Caco-2 (cell line): ENCODE data around the gene TNRC6A. TPM values are rescaled to one million over a fixed set of nuclear protein-coding genes. Genes with fewer than 3 reads are reported as not detected.

Experiments used
- BruUV-seq: library from RNA; stranded (reverse); fragments of 400-500 nt; replicated peaks from 2 replicates; lab custom pipeline; 2021; lab: Mats Ljungman, UMichigan
- CTCF ChIA-PET: fragments of 300-600 bp; sonication (Branson Sonifier 250); formaldehyde crosslinking; loops from one replicate; lab custom pipeline; 2022; ENCODE audit warnings: antibody characterized with exemption; lab: Charles Lee
- POLR2A ChIA-PET: fragments of 300-600 bp; sonication (Branson Sonifier 250); formaldehyde crosslinking; loops from one replicate; lab custom pipeline; 2022; ENCODE audit warnings: antibody characterized with exemption; lab: Charles Lee
- DNase-seq, 2 experiments: peaks; one replicate each; pipeline versions ENCODE4 v3.0.0 to v3.0.0-alpha.2; 2020 to 2022
- H3K27me3 ChIP-seq: replicated peaks from 2 replicates; pipeline ENCODE4 v1.6.0; 2011; ENCODE audit warnings: low read length; ENCODE audit not compliant: control insufficient read depth, insufficient read depth
- H3K36me3 ChIP-seq: 2 replicates; pipeline ENCODE4 v1.5.1; 2011; ENCODE audit warnings: low read length; ENCODE audit not compliant: control insufficient read depth, insufficient read depth
- H3K4me1 ChIP-seq: fragments of 250-450 bp; sonication (Bioruptor Pico); 2 replicates; pipeline ENCODE4 v1.5.1; 2020; ENCODE audit warnings: mild to moderate bottlenecking
- H3K4me3 ChIP-seq: 2 replicates; pipeline ENCODE4 v1.5.1; 2011; ENCODE audit warnings: low read depth, mild to moderate bottlenecking, control low read depth, low read length
- H3K9me3 ChIP-seq: fragments of 250-450 bp; sonication (Bioruptor Pico); 2 replicates; pipeline ENCODE4 v1.5.1; 2020; ENCODE audit warnings: mild to moderate bottlenecking, moderate library complexity
- H3K27ac Mint-ChIP-seq: one replicate; pipeline ENCODE4 v1.8.0; 2022; ENCODE audit warnings: mixed read lengths; ENCODE audit not compliant: unreplicated experiment
- H3K27me3 Mint-ChIP-seq: one replicate; pipeline ENCODE4 v1.8.0; 2022; ENCODE audit warnings: mixed read lengths; ENCODE audit not compliant: insufficient read depth, unreplicated experiment
- H3K36me3 Mint-ChIP-seq: one replicate; pipeline ENCODE4 v1.8.0; 2022; ENCODE audit warnings: mild to moderate bottlenecking, mixed read lengths; ENCODE audit not compliant: insufficient read depth, unreplicated experiment
- H3K4me1 Mint-ChIP-seq: one replicate; pipeline ENCODE4 v1.8.0; 2022; ENCODE audit warnings: low read depth, mixed read lengths; ENCODE audit not compliant: unreplicated experiment
- H3K4me3 Mint-ChIP-seq: one replicate; pipeline ENCODE4 v1.8.0; 2022; ENCODE audit warnings: mild to moderate bottlenecking, moderate library complexity, mixed read lengths; ENCODE audit not compliant: unreplicated experiment
- H3K9me3 Mint-ChIP-seq: one replicate; pipeline ENCODE4 v1.8.0; 2022; ENCODE audit warnings: mixed read lengths; ENCODE audit not compliant: unreplicated experiment
- CTCF ChIP-seq, 2 experiments: fragments of 200-600 bp in 1 of 2; IDR thresholded peaks; 1 replicate in 1 of 2; 2 replicates in 1 of 2; pipeline versions ENCODE4 v1.5.1 to v1.8.0; 2011 to 2022; ENCODE audit warnings: antibody characterized with exemption in 1 of 2, control low read depth in 1 of 2, inconsistent platforms in 1 of 2, low read depth in 1 of 2, low read length in 1 of 2, mild to moderate bottlenecking in 1 of 2, moderate library complexity in 1 of 2; ENCODE audit not compliant: insufficient read depth in 1 of 2, severe bottlenecking in 1 of 2, unreplicated experiment in 1 of 2
- intact Hi-C: fragments of 100-400 bp; cut with micrococcal nuclease; formaldehyde crosslinking; loops from one replicate; pipeline ENCODE4 v1.10.0; 2022; ENCODE audit not compliant: unreplicated experiment
- total RNA-seq: library from RNA; stranded (reverse); gene quantifications from 2 replicates; pipeline ENCODE4 v1.2.3, GENCODE V29; 2022

Gene TNRC6A
- total RNA-seq, 1 experiment from 2014 or later, result 43.7 TPM

DNA sequence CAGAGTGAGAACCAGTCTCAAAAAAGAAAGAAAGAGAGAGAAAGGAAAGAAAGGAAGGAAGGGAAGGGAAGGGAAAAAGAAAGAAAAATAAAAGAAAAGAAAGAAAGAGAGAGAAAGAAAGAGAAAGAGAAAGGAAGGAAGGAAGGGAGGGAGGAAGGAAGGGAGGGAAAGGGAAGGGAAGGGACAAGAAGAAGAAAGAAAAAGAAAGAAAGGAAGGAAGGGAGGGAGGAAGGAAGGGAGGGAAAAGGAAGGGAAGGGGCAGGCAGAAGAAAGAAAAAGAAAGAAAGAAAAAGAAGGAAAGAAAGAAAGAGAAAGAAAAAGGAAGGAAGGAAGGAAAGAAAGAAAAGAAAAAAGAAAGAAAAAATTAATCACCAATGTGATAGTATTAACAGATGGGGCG is 132.0 kb downstream of the TNRC6A start:
- no peaks in the 10 kb centered on the region for H3K9me3 ChIP-seq
- H3K27me3 ChIP-seq, result no peaks in the 10 kb centered on the region
- intact Hi-C loops, result no loop called here
- no TSS peak for BruUV-seq
- ChIA-PET CTCF (no interaction called here), POLR2A (no interaction called here)
- TF ChIP-seq CTCF (IDR thresholded peaks at IDR 0.05; ENCODE audit: insufficient read depth in 1 of 2, low read depth in 1 of 2, low read length in 1 of 2, severe bottlenecking in 1 of 2, unreplicated experiment in 1 of 2), result no peak
- H3K9me3 Mint-ChIP-seq, result peaks cover 17% of the 10 kb centered on the region
- H3K4me3 Mint-ChIP-seq, result no peak overlapping the region
- no peak overlapping the region for H3K27ac Mint-ChIP-seq
- H3K36me3 Mint-ChIP-seq, result no peaks in the 10 kb centered on the region
- H3K36me3 ChIP-seq, result no peaks in the 10 kb centered on the region
- 0 out of 2 replicates have a peak, but pooled peaks cover 3% of the 10 kb centered on the region for H3K4me1 ChIP-seq
- H3K27me3 Mint-ChIP-seq, result no peaks in the 10 kb centered on the region
- H3K4me3 ChIP-seq, result no peak overlapping the region
- DNase-seq, result no peak
- H3K4me1 Mint-ChIP-seq, result no peaks in the 10 kb centered on the region

DNA sequence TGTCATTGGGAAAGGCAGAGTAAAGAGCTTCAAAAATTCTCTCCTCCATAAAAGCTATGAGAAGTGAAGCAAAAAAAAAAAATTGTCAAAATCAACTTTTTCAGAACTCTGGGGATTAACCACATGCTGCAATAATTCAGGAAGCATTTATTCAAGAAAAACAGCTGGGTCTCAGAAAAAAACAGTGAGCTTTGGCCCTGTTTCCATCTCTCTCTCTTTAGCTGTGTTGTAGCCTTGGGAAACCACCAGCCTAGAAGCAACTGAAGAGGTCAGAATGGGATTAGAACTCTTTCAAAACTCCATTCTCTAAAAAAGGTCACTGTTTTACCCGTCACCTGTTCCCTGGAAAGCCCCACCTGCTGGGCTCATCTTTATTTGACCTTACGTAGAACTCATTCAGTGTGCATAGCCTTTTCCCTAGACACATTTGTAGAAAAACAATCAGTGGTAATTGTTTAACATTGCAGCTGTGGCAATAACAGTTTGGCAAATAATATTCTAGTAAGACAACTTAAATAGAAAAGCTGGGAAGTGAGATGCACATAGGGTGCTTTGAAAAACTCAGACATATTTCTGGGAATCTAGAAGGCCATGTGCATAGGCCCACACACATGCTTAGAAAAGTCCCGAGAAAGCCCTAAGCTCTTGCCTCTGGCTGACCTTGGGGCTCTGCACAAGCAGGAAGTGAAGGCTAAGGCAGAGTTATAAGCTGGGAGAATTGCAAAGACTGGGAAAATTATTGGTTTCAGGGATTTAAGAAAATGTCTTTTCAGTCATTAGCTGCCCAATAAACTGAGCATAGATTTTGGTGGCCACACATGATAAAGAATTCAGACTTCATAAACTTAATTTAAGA is 134.4 kb downstream of the TNRC6A start:
- Histone ChIP-seq H3K36me3 (no peaks in the 10 kb centered on the region), H3K4me1 (0 out of 2 replicates have a peak, but pooled peaks cover 3% of the 10 kb centered on the region), H3K4me3 (no peak overlapping the region), H3K9me3 (no peaks in the 10 kb centered on the region), H3K27me3 (no peaks in the 10 kb centered on the region)
- no peak for TF ChIP-seq CTCF (IDR thresholded peaks at IDR 0.05; ENCODE audit: insufficient read depth in 1 of 2, low read depth in 1 of 2, low read length in 1 of 2, severe bottlenecking in 1 of 2, unreplicated experiment in 1 of 2)
- Mint-ChIP-seq H3K27ac (no peak overlapping the region), H3K4me1 (no peaks in the 10 kb centered on the region), H3K27me3 (peaks cover 4% of the 10 kb centered on the region), H3K9me3 (peaks cover 17% of the 10 kb centered on the region), H3K36me3 (no peaks in the 10 kb centered on the region), H3K4me3 (no peak overlapping the region)
- ChIA-PET POLR2A (no interaction called here), CTCF (no interaction called here)
- intact Hi-C loops, result no loop called here
- no peak for DNase-seq
- BruUV-seq, result no TSS peak

DNA sequence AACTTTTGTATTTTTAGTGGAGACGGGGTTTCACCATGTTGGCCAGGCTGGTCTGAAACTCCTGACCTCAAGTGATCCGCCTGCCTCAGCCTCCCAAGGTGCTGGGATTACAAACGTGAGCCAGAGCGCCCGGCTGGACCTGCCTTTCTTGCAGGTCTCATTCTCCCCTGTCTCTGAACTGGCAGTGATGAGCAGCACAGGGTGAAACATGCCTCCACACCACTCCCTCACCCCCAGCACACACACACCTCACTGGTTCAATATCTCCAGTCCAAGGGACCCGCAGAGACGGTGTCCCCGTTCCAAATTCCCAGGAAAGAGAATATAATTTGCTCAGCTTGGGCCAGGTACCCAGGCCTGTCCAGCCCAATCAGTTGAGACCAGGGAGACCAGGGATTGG is 139.6 kb downstream of the TNRC6A start:
- TF ChIP-seq CTCF (IDR thresholded peaks at IDR 0.05; ENCODE audit: insufficient read depth in 1 of 2, low read depth in 1 of 2, low read length in 1 of 2, severe bottlenecking in 1 of 2, unreplicated experiment in 1 of 2), result no peak
- Histone ChIP-seq H3K27me3 (no peaks in the 10 kb centered on the region), H3K36me3 (no peaks in the 10 kb centered on the region), H3K4me1 (no peaks in the 10 kb centered on the region), H3K9me3 (no peaks in the 10 kb centered on the region), H3K4me3 (no peak overlapping the region)
- no peak overlapping the region for H3K27ac Mint-ChIP-seq
- H3K4me1 Mint-ChIP-seq, result no peaks in the 10 kb centered on the region
- ChIA-PET POLR2A (no interaction called here), CTCF (no interaction called here)
- intact Hi-C loops, result no loop called here
- H3K27me3 Mint-ChIP-seq, result peaks cover 4% of the 10 kb centered on the region
- no peaks in the 10 kb centered on the region for H3K36me3 Mint-ChIP-seq
- no peak overlapping the region for H3K4me3 Mint-ChIP-seq
- BruUV-seq, result no TSS peak
- no peak for DNase-seq
- H3K9me3 Mint-ChIP-seq, result peaks cover 12% of the 10 kb centered on the region
